OCI-LY1 (cell line): ENCODE data around the gene EOMES.

Experiments
- H2AFZ ChIP-seq: fragments of 200-600 bp; sonication (generic), shearing (Covaris generic); 2 replicates; pipeline ENCODE4 v1.6.0; 2014; ENCODE audit warnings: antibody characterized with exemption, mild to moderate bottlenecking, low read length
- H3F3A ChIP-seq: fragments of 200-600 bp; sonication (generic), shearing (Covaris generic); 2 replicates; pipeline ENCODE4 v1.6.0; 2014; ENCODE audit warnings: mild to moderate bottlenecking, antibody characterized with exemption, low read length, moderate library complexity; ENCODE audit not compliant: insufficient read depth
- H3K27ac ChIP-seq: fragments of 200-600 bp; sonication (generic); 2 replicates; pipeline ENCODE4 v1.5.1; 2014; ENCODE audit warnings: low read length, mixed run types, mild to moderate bottlenecking, low read depth; ENCODE audit not compliant: poor library complexity, severe bottlenecking
- H3K27me3 ChIP-seq: fragments of 200-600 bp; sonication (generic); 2 replicates; pipeline ENCODE4 v1.6.0; 2014; ENCODE audit warnings: antibody characterized with exemption, mild to moderate bottlenecking, low read length, moderate library complexity; ENCODE audit not compliant: insufficient read depth
- H3K36me3 ChIP-seq: fragments of 200-600 bp; sonication (generic); 2 replicates; pipeline ENCODE4 v1.6.1; 2014; ENCODE audit warnings: mild to moderate bottlenecking, antibody characterized with exemption, low read length, moderate library complexity, mixed read lengths; ENCODE audit not compliant: insufficient read depth
- H3K4me1 ChIP-seq: fragments of 200-600 bp; sonication (generic); 2 replicates; pipeline ENCODE4 v1.5.1; 2014; ENCODE audit warnings: mild to moderate bottlenecking, low read length, moderate library complexity; ENCODE audit not compliant: insufficient read depth, severe bottlenecking
- H3K4me2 ChIP-seq: fragments of 200-600 bp; sonication (generic), shearing (Covaris generic); 2 replicates; pipeline ENCODE4 v1.6.1; 2014; ENCODE audit warnings: low read length
- H3K4me3 ChIP-seq: fragments of 200-600 bp; sonication (generic); 2 replicates; pipeline ENCODE4 v1.5.1; 2014; ENCODE audit warnings: low read length, low read depth, mild to moderate bottlenecking, mixed read lengths; ENCODE audit not compliant: poor library complexity, severe bottlenecking
- H3K79me2 ChIP-seq: fragments of 200-600 bp; shearing (Covaris generic); 2 replicates; pipeline ENCODE4 v1.6.1; 2016; ENCODE audit warnings: mixed run types, low read length, mixed read lengths; ENCODE audit not compliant: insufficient read depth
- H3K9ac ChIP-seq: fragments of 200-600 bp; sonication (generic), shearing (Covaris generic); 2 replicates; pipeline ENCODE4 v1.6.1; 2014; ENCODE audit warnings: mild to moderate bottlenecking, low read length, mixed read lengths
- H3K9me2 ChIP-seq: fragments of 200-600 bp; sonication (generic), shearing (Covaris generic); 2 replicates; pipeline ENCODE4 v1.6.1; 2014; ENCODE audit warnings: low read depth, mild to moderate bottlenecking, low read length, mixed read lengths
- H3K9me3 ChIP-seq: fragments of 200-600 bp; shearing (Covaris generic); 2 replicates; pipeline ENCODE4 v1.6.1; 2014; ENCODE audit warnings: low read length, mixed read lengths
- H4K20me1 ChIP-seq: fragments of 200-600 bp; sonication (generic), shearing (Covaris generic); 2 replicates; pipeline ENCODE4 v1.6.0; 2016; ENCODE audit warnings: mild to moderate bottlenecking, low read length; ENCODE audit not compliant: insufficient read depth
- EZH2 ChIP-seq: fragments of 200-600 bp; sonication (generic), shearing (Covaris generic); IDR thresholded peaks from 2 replicates; pipeline ENCODE4 v1.8.0; 2017; ENCODE audit warnings: borderline replicate concordance, mixed run types, mild to moderate bottlenecking, antibody characterized with exemption, low read length, moderate library complexity, mixed read lengths
- TF ChIP-seq, protein P1 (sequence below): fragments of 200-600 bp; sonication (generic), shearing (Covaris generic); IDR thresholded peaks from 2 replicates; pipeline ENCODE4 v1.5.1; 2017; ENCODE audit warnings: mild to moderate bottlenecking, antibody characterized with exemption, low read length, moderate library complexity, mixed read lengths

The EOMES gene

DNA sequence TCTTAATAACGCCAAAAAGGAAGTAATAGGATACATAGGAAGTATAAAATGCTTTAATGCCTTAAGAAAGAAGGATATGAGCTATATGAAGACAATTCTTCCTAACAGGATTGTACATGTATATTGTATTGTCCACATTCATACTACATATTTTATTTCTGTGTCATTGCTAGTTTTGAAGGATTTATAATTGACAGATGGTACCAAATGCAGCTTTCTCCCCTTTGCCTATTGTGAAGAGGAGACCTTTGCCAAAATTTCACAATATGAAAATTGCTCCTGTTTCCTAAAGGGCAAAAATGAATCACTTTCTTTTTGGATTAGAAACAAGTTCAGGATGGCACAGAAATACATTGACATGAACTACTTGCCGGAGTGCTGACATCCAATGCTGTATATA, 34.8 kb upstream of the EOMES start:
- no peaks in the 10 kb centered on the region for H3K9me3 ChIP-seq
- H3K4me2 ChIP-seq = no peak overlapping the region
- H3K27me3 ChIP-seq = no peaks in the 10 kb centered on the region
- H3K4me3 ChIP-seq = no peak overlapping the region
- H3K27ac ChIP-seq = no peak overlapping the region
- H3K4me1 ChIP-seq = no peaks in the 10 kb centered on the region
- H4K20me1 ChIP-seq = no peaks in the 10 kb centered on the region
- H3K36me3 ChIP-seq = no peaks in the 10 kb centered on the region
- H2AFZ ChIP-seq = no peak overlapping the region
- H3F3A ChIP-seq = no peaks in the 10 kb centered on the region
- no peak overlapping the region for H3K9ac ChIP-seq
- no peaks in the 10 kb centered on the region for H3K9me2 ChIP-seq
- H3K79me2 ChIP-seq = no peaks in the 10 kb centered on the region
- no peak for TF ChIP-seq EZH2
- TF ChIP-seq, protein P1, sequence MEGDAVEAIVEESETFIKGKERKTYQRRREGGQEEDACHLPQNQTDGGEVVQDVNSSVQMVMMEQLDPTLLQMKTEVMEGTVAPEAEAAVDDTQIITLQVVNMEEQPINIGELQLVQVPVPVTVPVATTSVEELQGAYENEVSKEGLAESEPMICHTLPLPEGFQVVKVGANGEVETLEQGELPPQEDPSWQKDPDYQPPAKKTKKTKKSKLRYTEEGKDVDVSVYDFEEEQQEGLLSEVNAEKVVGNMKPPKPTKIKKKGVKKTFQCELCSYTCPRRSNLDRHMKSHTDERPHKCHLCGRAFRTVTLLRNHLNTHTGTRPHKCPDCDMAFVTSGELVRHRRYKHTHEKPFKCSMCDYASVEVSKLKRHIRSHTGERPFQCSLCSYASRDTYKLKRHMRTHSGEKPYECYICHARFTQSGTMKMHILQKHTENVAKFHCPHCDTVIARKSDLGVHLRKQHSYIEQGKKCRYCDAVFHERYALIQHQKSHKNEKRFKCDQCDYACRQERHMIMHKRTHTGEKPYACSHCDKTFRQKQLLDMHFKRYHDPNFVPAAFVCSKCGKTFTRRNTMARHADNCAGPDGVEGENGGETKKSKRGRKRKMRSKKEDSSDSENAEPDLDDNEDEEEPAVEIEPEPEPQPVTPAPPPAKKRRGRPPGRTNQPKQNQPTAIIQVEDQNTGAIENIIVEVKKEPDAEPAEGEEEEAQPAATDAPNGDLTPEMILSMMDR = no peak

DNA sequence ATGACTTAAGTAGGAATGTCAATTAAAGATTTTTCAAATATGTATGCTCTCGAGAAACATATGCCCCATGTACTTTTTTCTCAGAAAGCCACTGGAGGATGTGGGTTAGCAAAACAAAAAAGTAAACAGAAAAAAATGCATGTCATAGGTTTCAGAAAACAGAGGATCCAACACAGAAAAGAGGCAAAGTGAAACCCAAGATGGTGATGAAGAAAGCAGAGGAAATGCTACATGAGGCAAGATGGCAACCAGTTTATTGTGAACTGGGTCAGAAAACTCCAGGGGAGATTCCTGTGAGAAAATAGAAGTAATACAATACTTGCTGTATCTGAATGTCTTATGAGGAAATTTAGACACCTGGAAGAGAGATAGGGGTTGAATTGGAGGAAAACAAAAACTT, 30.8 kb upstream of the EOMES start:
- Histone ChIP-seq H3K4me3 (no peak overlapping the region), H3K4me1 (no peaks in the 10 kb centered on the region), H3K27ac (no peak overlapping the region), H3K36me3 (no peaks in the 10 kb centered on the region), H3K4me2 (no peak overlapping the region), H3K79me2 (no peaks in the 10 kb centered on the region), H3F3A (no peaks in the 10 kb centered on the region), H3K27me3 (no peaks in the 10 kb centered on the region), H2AFZ (no peak overlapping the region), H3K9me2 (no peaks in the 10 kb centered on the region), H4K20me1 (no peaks in the 10 kb centered on the region), H3K9me3 (no peaks in the 10 kb centered on the region), H3K9ac (no peak overlapping the region)
- TF ChIP-seq, protein P1 = no peak
- TF ChIP-seq EZH2 = no peak

DNA sequence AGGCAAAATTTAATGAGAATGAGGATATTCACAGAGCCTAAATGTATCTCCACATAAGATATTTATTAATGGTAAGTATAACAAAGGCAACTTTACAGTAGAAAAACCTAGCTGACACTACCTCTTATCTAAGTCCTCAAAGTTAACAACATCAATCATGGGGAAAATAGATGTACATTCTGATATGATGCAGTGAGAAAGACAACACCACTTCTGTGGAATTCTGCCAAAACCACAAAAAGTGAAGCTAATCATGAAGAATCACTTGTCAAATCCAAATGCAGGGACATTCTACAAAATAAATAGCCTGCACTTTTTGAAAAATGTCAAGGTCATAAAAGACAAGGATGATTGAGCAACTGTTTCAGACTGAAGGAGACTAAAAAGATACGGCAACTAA, 27.5 kb upstream of the EOMES start:
- Histone ChIP-seq H3K79me2 (no peaks in the 10 kb centered on the region), H3K9me2 (no peaks in the 10 kb centered on the region), H3K9ac (no peak overlapping the region), H3K4me2 (no peak overlapping the region), H3K27ac (no peak overlapping the region), H3K27me3 (no peaks in the 10 kb centered on the region), H3F3A (no peaks in the 10 kb centered on the region), H3K36me3 (no peaks in the 10 kb centered on the region), H2AFZ (no peak overlapping the region), H3K9me3 (no peaks in the 10 kb centered on the region), H3K4me3 (no peak overlapping the region), H3K4me1 (no peaks in the 10 kb centered on the region), H4K20me1 (no peaks in the 10 kb centered on the region)
- TF ChIP-seq, protein P1 = no peak
- no peak for TF ChIP-seq EZH2
